HG03175 (cell line): ENCODE data around the gene SHISA9.

ENCODE experiments used
- ATAC-seq: cut with Tn5 transposase; IDR thresholded peaks from one replicate; pipeline ENCODE4 v1.9.1; 2021; ENCODE audit warnings: mild to moderate bottlenecking, moderate library complexity; ENCODE audit not compliant: unreplicated experiment

SHISA9 gene

DNA sequence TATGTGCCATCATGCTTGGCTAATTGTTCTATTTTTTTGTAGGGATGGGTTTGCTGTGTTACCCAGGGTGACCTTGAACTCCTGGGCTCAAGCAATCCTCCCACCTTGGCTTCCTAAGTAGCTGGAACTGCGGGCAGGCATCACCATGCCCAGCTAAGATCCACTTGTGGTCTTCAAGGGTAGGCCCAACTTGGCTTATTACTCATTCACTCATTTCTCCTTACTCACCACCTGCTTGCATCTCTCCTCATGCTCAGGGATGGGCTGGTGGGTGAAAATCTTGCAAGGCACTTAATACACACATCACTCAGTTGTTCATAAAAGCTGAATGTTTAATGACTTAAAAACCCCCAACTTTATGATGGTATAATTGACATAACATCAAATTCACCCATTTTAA lies 207.8 kb downstream of the SHISA9 start:
- ATAC-seq, result no peak

DNA sequence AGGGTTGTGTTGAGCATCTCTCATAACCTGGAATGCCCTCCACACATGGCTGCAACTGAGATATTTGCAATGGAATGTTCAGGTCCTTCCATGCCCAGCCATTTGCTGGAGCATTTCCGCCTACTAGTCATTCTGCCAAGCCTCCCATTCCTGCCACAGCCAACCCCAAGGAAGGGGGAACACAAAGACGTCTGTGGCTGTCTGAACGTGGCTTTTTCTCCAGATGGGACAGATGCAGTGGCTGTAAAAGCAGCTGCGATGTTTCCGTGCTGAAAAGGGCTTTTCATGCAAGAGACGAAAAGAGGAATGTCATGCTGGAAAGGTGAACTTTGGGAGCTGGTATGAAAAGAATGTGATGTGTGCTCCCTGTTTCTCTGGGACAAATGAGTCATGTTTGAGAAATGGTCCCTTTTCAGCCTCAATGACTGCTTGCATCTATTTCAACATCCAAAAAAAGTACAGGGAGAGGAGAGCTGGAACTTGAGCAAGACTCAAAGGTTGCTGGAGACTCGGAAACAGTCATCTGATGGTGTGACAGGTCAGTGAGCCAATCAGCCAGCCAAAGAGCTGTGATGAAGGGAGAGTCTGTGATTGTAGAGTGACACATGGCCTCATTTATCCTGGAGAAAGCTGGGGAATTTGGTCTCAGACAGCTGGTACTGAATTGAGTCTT lies 208.9 kb downstream of the SHISA9 start:
- ATAC-seq, result no peak

- no peak for ATAC-seq
These were observed 210.3 kb downstream of the SHISA9 start for GRCh38 chr16:13111747-13112146.

DNA sequence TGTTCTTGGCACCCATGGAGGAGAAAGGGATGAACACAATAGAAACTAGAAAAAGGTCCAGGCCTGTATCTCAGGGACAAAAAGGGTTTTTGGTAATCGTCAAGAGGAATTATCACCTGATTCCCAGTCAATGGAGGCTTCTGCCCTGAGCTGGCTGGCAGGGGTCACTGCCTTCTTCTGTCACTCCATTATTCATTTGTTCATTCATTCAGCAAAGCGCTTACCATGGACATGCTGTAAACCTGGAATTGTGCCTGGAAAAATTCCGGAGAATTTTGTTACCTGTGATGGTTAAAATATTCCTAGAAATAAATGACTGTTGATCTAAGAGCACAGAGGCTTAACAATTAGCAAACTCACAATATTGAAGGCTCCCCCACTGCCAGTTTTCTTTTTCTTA lies 212.3 kb downstream of the SHISA9 start:
- no peak for ATAC-seq

DNA sequence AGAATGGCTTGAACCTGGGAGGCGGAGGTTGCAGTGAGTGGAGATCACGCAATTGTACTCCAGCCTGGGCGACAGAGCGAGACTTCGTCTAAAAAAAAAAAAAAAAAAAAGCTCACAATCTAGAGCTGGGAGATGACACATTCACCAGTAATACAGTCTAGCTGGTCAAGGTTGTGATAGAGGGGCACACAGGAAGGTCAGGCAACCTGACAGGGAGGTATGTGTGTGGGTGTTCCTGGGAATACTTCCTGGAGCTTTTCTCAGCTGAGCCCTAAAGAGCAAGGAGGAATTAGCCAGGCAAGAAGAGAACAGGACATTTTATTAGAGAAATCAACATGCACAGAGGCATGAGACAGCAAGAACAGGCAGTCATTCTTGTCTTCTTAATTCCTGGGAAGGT lies 216.7 kb downstream of the SHISA9 start:
- ATAC-seq, result no peak

DNA sequence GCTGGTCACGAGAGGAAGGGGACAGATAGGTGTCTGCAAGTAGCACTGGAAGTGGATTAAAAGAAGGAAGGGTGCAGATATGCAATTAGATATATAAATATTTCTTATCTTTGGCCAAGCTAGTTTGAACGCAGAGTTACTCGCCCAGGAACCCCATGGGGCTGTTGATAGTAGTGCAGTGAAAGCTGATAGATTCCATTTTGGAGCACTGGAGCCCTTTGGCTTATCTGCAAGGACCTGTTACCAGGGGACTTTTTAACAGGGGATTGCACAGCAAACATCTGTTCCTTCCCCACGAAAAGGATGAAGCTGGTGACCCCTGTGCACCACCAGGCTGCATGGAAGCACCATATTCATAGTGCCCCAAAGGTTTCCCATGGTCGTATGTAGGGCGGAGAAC lies 218.7 kb downstream of the SHISA9 start:
- no peak for ATAC-seq

- no peak for ATAC-seq
These were observed 219.2 kb downstream of the SHISA9 start for GRCh38 chr16:13120557-13120956.

- ATAC-seq, result no peak
These were observed 222.6 kb downstream of the SHISA9 start for GRCh38 chr16:13123991-13124390.

- ATAC-seq, result no peak
These were observed 225.7 kb downstream of the SHISA9 start for GRCh38 chr16:13127144-13127543.

DNA sequence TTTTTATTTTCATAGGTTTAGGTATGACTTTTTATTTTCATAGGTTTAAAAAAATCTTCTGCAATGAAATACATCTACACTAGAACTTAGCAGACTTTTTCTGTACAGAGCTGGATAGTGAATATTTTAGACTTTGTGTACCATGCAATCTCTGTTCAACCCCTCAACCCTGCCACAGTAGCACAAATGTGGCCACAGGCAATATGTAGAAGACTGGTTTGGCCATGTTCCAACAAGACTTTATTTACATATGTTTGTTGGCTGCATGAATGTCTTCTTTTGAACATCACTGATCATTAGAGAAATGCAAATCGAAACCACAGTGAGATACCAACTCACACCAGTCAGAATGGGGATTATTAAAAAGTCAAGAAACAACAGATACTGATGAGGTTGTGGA lies 229.2 kb downstream of the SHISA9 start:
- no peak for ATAC-seq

DNA sequence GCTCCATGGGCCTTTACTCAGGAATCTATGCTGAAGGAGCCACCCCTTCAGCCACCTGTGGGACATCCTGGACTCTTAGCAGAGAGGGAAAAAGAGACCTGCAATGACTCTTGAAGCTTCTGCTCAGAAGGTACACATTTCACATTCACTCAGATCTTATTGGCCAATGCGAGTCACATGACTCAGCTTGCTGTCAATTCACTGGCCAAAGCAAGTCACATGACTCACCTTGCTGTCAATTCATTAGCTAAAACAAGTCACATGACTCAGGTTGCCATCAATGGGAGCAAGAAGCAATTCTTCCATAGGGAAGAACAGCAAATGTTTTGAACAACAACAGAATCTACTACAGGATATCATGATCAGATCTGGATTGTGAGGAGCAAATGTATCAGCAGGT lies 233.4 kb downstream of the SHISA9 start:
- ATAC-seq, result no peak

GRCh38 chr16:13136901-13137300 lies 235.5 kb downstream of the SHISA9 start:
- no peak for ATAC-seq

- no peak for ATAC-seq
These were observed 237.1 kb downstream of the SHISA9 start for GRCh38 chr16:13138528-13138927.

DNA sequence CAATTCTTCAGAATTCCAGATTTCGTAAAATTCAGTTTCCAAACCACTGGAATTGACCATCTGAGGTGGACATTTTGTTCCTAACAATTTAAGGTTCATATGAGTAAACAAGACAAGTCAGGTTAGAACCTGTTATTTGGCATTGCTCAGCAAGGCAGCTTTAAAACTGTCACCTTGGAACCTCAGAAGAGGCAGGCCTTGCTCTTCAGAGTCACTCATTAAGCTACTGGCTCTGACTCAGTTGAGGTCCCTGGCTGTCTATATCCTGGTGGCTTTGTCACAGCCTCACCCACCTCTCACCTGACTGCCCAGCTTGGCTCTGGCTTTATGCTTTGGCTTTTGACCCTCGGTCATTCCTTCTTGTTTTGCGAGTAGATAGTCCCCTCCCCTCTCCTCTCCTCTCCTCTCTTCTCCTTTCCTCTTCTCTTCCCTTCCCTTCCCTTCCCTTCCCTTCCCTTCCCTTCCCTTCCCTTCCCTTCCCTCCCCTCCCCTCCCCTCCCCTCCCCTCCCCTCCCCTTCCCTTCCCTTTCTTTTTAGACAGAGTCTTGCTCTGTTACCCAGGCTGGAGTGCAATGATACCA lies 238.4 kb downstream of the SHISA9 start:
- no peak for ATAC-seq

DNA sequence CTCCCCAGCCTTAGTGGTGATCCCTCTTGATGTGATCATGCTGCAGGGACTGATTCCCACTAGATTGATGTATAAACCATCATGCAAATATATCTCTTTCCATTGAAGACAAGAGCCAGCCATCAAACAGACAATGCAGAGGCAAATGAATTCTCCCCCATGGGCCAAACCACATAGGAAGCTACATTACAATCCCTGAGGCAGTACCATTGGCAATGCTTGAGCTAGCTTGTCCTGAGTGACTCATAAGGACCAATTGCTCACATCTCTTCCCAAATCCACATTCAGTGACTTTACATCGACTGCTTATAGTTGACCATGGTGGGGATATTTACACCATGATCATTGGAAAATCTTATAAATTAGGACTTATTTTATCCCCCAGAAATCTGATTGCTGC lies 242.2 kb downstream of the SHISA9 start:
- ATAC-seq, result no peak

DNA sequence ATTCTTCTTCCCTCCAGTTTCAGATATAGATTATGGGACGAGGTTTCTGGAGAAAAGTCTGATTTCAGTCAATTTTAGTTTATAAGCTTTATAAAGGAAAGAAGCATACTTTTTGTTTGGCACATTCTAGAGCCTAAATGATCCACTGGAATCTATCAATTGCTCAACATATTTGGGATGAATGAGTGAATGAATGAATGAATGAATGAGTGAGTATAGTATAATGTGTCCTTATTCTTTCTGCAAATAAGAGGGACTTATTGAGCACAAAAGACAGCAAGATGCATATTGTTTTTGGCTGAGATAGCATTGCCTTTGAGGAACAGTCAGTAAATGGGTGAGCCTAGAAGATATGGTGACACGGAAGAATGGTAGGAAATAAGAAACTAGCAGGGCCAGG lies 245.4 kb downstream of the SHISA9 start:
- no peak for ATAC-seq

DNA sequence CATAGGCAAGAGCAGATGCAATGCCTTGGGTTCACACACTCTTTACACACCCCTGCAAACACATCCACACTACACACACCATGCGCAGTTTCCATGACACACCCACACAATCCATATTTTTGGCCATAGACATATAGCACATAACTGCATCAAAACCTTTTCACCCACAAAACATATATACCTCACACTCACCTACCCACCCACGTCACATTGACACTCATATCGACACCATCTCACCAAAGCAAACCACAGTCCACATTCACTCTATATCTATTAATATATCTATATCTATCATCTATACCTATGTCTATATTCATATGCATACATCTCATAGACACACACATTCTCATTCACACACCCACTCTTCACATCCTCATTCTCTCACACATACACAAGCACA lies 246.9 kb downstream of the SHISA9 start:
- ATAC-seq, result no peak

GRCh38 chr16:13148836-13149235 lies 247.4 kb downstream of the SHISA9 start:
- ATAC-seq, result no peak

DNA sequence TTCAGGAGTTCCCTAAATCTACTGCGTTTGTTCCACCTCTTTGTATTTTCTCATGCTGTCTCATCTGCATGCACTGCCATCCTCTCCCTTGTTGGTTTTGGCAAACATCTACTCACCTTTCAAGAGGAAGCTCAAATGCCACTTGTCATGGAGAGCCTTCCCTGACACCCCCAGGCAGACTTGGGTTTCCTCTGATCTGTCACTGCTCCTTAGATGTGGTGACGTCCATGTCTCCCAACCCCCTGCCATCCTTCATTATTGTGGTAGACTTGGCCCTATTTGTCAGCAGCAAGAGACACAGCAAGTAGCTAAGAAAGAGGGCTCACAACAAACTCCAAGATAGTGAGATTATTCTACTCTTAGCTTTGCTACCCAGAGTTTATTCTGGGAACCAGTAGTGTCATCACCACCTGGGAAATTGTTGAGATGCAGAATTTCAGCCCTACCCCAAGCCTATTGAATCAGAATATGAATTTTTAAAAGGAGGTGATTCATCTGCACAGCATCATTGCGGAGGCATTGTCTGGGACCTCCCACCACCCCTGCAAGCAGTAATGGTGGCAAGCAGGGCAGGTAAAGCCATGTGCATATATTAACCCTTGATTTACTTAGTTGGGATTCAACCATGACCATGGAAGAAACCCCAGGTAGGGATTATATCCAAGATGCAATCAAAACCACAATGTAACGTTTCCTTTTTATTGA lies 248.9 kb downstream of the SHISA9 start:
- no peak for ATAC-seq

- ATAC-seq, result no peak
These were observed 252.3 kb downstream of the SHISA9 start for GRCh38 chr16:13153696-13154095.

- ATAC-seq, result no peak
These were observed 253.4 kb downstream of the SHISA9 start for GRCh38 chr16:13154799-13155198.

DNA sequence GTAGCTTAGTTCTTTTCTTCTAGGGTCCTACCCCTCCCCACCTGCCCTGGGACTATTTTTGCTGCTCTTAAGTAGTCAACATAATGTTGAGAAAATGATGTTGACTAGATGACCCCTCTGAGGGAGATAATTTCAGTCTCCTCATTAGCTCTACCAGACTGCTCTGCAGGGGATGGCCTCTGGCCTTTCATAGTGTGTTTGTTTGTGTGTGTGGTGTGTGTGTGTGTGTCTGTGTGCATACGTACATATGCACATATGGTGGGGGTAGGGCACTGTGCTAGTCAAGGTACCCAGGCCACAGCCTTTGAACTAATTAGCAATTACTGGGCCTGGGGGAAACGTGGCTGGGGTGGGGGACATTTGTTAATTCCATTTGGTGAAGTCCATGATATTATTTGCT lies 254.0 kb downstream of the SHISA9 start:
- no peak for ATAC-seq
